H9 (cell line): ENCODE data around the gene TMX1. TPM values are rescaled to one million over a fixed set of nuclear protein-coding genes. Genes with fewer than 3 reads are reported as not detected.

Source experiments
- DNase-seq: peaks from one replicate; pipeline ENCODE4 v3.0.0-alpha.2; 2017
- H2AFZ ChIP-seq: one replicate; pipeline ENCODE4 v1.6.1; 2013; ENCODE audit warnings: mild to moderate bottlenecking, low read length, control low read depth, moderate library complexity
- H2AK5ac ChIP-seq: 2 replicates; pipeline ENCODE4 v1.6.1; 2013; ENCODE audit warnings: low read length, control low read depth, mixed read lengths; ENCODE audit not compliant: insufficient read length
- H2BK120ac ChIP-seq: one replicate; pipeline ENCODE4 v1.6.1; 2013; ENCODE audit warnings: low read depth, mild to moderate bottlenecking, low read length, control low read depth, inconsistent platforms; ENCODE audit not compliant: poor library complexity, severe bottlenecking
- H2BK12ac ChIP-seq: 2 replicates; pipeline ENCODE4 v1.6.1; 2013; ENCODE audit warnings: low read length, control low read depth, mixed read lengths, low read depth; ENCODE audit not compliant: insufficient read length
- H2BK15ac ChIP-seq: 2 replicates; pipeline ENCODE4 v1.6.1; 2013; ENCODE audit warnings: low read depth, low read length, control low read depth
- H2BK20ac ChIP-seq: one replicate; pipeline ENCODE4 v1.6.1; 2013; ENCODE audit warnings: low read depth, mild to moderate bottlenecking, low read length, control low read depth, inconsistent platforms; ENCODE audit not compliant: poor library complexity, severe bottlenecking
- H2BK5ac ChIP-seq: 2 replicates; pipeline ENCODE4 v1.6.1; 2013; ENCODE audit warnings: low read length, control low read depth, mixed read lengths; ENCODE audit not compliant: insufficient read length
- H3K14ac ChIP-seq: 2 replicates; pipeline ENCODE4 v1.6.1; 2013; ENCODE audit warnings: low read length, control low read depth; ENCODE audit not compliant: insufficient read depth
- H3K18ac ChIP-seq: 2 replicates; pipeline ENCODE4 v1.6.1; 2013; ENCODE audit warnings: low read depth, mild to moderate bottlenecking, mixed read lengths, low read length, control low read depth; ENCODE audit not compliant: insufficient read length
- H3K23ac ChIP-seq: 2 replicates; pipeline ENCODE4 v1.6.1; 2013; ENCODE audit warnings: low read length, control low read depth, mixed read lengths, low read depth; ENCODE audit not compliant: insufficient read length
- H3K23me2 ChIP-seq: 2 replicates; pipeline ENCODE4 v1.6.1; 2013; ENCODE audit warnings: low read depth, mild to moderate bottlenecking, mixed read lengths, low read length, control low read depth; ENCODE audit not compliant: insufficient read length, poor library complexity, severe bottlenecking
- H3K27ac ChIP-seq: 2 replicates; pipeline ENCODE4 v1.5.1; 2013; ENCODE audit warnings: low read length, control low read depth, mixed read lengths, low read depth; ENCODE audit not compliant: insufficient read length
- H3K27me3 ChIP-seq: 2 replicates; pipeline ENCODE4 v1.6.1; 2013; ENCODE audit warnings: low read length, control low read depth, inconsistent platforms; ENCODE audit not compliant: insufficient read depth
- H3K4ac ChIP-seq: 2 replicates; pipeline ENCODE4 v1.6.1; 2013; ENCODE audit warnings: low read depth, mild to moderate bottlenecking, control low read depth, inconsistent platforms, low read length, moderate library complexity
- H3K4me1 ChIP-seq: 2 replicates; pipeline ENCODE4 v1.6.1; 2013; ENCODE audit warnings: low read length, control low read depth, inconsistent platforms; ENCODE audit not compliant: insufficient read depth
- H3K4me2 ChIP-seq: 2 replicates; pipeline ENCODE4 v1.6.1; 2013; ENCODE audit warnings: low read length, control low read depth, mixed read lengths; ENCODE audit not compliant: insufficient read length, insufficient read depth
- H3K56ac ChIP-seq: 2 replicates; pipeline ENCODE4 v1.6.1; 2013; ENCODE audit warnings: low read depth, mild to moderate bottlenecking, mixed read lengths, low read length, control low read depth; ENCODE audit not compliant: insufficient read length
- H3K79me1 ChIP-seq: 2 replicates; pipeline ENCODE4 v1.6.1; 2013; ENCODE audit warnings: low read depth, mild to moderate bottlenecking, moderate library complexity, low read length, control low read depth, inconsistent platforms; ENCODE audit not compliant: insufficient read depth, poor library complexity, severe bottlenecking
- H3K79me2 ChIP-seq: 2 replicates; pipeline ENCODE4 v1.6.1; 2013; ENCODE audit warnings: low read length, control low read depth, inconsistent platforms; ENCODE audit not compliant: insufficient read depth
- H3K9ac ChIP-seq: 2 replicates; pipeline ENCODE4 v1.6.1; 2013; ENCODE audit warnings: low read length, control low read depth, mixed read lengths; ENCODE audit not compliant: insufficient read length; ENCODE audit errors: extremely low read depth
- H3K9me3 ChIP-seq: one replicate; pipeline ENCODE4 v1.6.1; 2013; ENCODE audit warnings: low read depth, low read length, inconsistent platforms; ENCODE audit not compliant: control insufficient read depth
- H3T11ph ChIP-seq: one replicate; pipeline ENCODE4 v1.6.1; 2013; ENCODE audit warnings: mild to moderate bottlenecking, low read length, control low read depth, inconsistent platforms
- H4K20me1 ChIP-seq: one replicate; pipeline ENCODE4 v1.6.1; 2013; ENCODE audit not compliant: control insufficient read depth, insufficient read length, insufficient read depth
- H4K5ac ChIP-seq: 2 replicates; pipeline ENCODE4 v1.6.1; 2013; ENCODE audit warnings: low read depth, mild to moderate bottlenecking, mixed read lengths, low read length, control low read depth; ENCODE audit not compliant: insufficient read length
- H4K8ac ChIP-seq: replicated peaks from 2 replicates; pipeline ENCODE4 v1.6.1; 2013; ENCODE audit warnings: low read length, control low read depth, mixed read lengths, low read depth; ENCODE audit not compliant: insufficient read length
- H4K91ac ChIP-seq: 2 replicates; pipeline ENCODE4 v1.6.1; 2013; ENCODE audit warnings: low read depth, mild to moderate bottlenecking, moderate library complexity, mixed read lengths, low read length, control low read depth; ENCODE audit not compliant: insufficient read length
- H3K27ac Mint-ChIP-seq, 3 experiments: 2 replicates in 2 of 3; 3 replicates in 1 of 3; pipeline ENCODE4 v1.8.0; 2020 to 2021; ENCODE audit warnings: mixed read lengths in 3 of 3, mild to moderate bottlenecking in 1 of 3, moderate library complexity in 1 of 3
- H3K27me3 Mint-ChIP-seq: 2 replicates; pipeline ENCODE4 v1.8.0; 2021; ENCODE audit warnings: low read depth, mild to moderate bottlenecking, moderate library complexity, mixed read lengths
- H3K36me3 Mint-ChIP-seq, 3 experiments: 2 replicates in 2 of 3; 3 replicates in 1 of 3; pipeline ENCODE4 v1.8.0; 2020 to 2021; ENCODE audit warnings: low read depth in 3 of 3, mixed read lengths in 3 of 3; ENCODE audit not compliant: insufficient read depth in 1 of 3
- H3K4me1 Mint-ChIP-seq, 2 experiments: 2 replicates each; pipeline ENCODE4 v1.8.0; 2020; ENCODE audit warnings: mixed read lengths in 2 of 2
- H3K4me3 Mint-ChIP-seq, 2 experiments: 2 replicates in 1 of 2; 3 replicates in 1 of 2; pipeline ENCODE4 v1.8.0; 2020 to 2021; ENCODE audit warnings: mild to moderate bottlenecking in 2 of 2, mixed read lengths in 2 of 2, moderate library complexity in 1 of 2
- H3K9me3 Mint-ChIP-seq, 2 experiments: 2 replicates in 1 of 2; 3 replicates in 1 of 2; pipeline ENCODE4 v1.8.0; 2020; ENCODE audit warnings: mild to moderate bottlenecking in 2 of 2, mixed read lengths in 2 of 2, moderate library complexity in 1 of 2
- CTCF ChIP-seq: fragments of 200-600 bp; sonication (generic); conservative IDR thresholded peaks from 3 replicates; pipeline ENCODE4 v1.8.0; 2021; ENCODE audit warnings: antibody characterized with exemption, mild to moderate bottlenecking
- WGBS: extraction: QIAGEN DNeasy Blood & Tissue Kit; methylation state at CpG from one replicate; pipeline ENCODE4 v1.1.7; 2013; ENCODE audit warnings: missing lambda C conversion rate, low lambda C conversion rate, mixed read lengths; ENCODE audit not compliant: insufficient read length; ENCODE audit errors: extremely low coverage; 5-methylcytosine and 5-hydroxymethylcytosine counted together
- total RNA-seq: library from RNA; stranded (reverse); gene quantifications from 2 replicates; pipeline ENCODE4 v1.2.1, GENCODE V29; 2021

Gene TMX1
- total RNA-seq, 1 experiment from 2014 or later = 83.5 TPM

DNA sequence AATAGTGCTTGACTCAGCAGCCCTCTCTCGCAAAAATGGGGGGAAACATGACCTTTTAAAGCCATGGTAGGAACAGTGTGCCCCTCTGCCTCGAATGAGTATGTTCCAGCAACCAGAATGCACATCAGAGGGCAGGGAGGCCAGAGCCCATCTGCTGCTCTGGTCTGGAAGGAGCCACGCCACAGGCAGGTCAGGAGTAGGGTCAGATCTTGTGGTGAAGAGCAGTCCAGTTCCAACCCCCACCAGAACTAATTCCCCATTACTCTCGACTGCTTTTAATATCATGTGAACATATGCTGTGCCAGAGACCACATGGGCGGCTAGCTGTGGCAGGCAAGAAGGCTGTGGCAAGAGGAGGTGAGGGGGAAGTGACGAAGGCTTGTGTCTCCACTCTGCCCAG, 34.6 kb upstream of the TMX1 start:
- Histone ChIP-seq H3K9me3 (no peaks in the 10 kb centered on the region), H3K4me1 (0 out of 2 replicates have a peak, but pooled peaks cover 4% of the 10 kb centered on the region), H4K5ac (no peak overlapping the region), H3K79me2 (no peaks in the 10 kb centered on the region), H2BK20ac (no peak overlapping the region), H2BK15ac (no peak overlapping the region), H3K18ac (no peak overlapping the region), H4K8ac (no peak overlapping the region), H3K9ac (no peak overlapping the region), H3K27ac (no peak overlapping the region), H2BK12ac (no peak overlapping the region), H3K79me1 (no peaks in the 10 kb centered on the region), H2BK120ac (no peak overlapping the region), H2AK5ac (no peak overlapping the region), H2AFZ (no peak overlapping the region), H3K23me2 (no peaks in the 10 kb centered on the region), H3K14ac (no peak overlapping the region), H3K56ac (no peak overlapping the region), H4K91ac (no peak overlapping the region), H2BK5ac (no peak overlapping the region), H3K23ac (no peak overlapping the region), H4K20me1 (no peaks in the 10 kb centered on the region), H3T11ph (no peak overlapping the region), H3K4ac (no peak overlapping the region), H3K27me3 (no peaks in the 10 kb centered on the region), H3K4me2 (no peak overlapping the region)
- peak overlapping the region in 1 of 3 experiments; percentile 37; a peak in 2 of 7 replicates for H3K27ac Mint-ChIP-seq
- no peak overlapping the region for H3K4me3 Mint-ChIP-seq
- no peak for TF ChIP-seq CTCF
- no peaks in the 10 kb centered on the region for H3K9me3 Mint-ChIP-seq
- no peaks in the 10 kb centered on the region for H3K36me3 Mint-ChIP-seq
- no peak for DNase-seq
- H3K27me3 Mint-ChIP-seq = no peaks in the 10 kb centered on the region
- peaks cover 11 to 14% of the 10 kb centered on the region in 2 experiments for H3K4me1 Mint-ChIP-seq
- no CpG with 5 or more reads among the region's 6 CpGs for WGBS
